NCI-H187 (cell line): Measurements from ENCODE around the gene IFT25.

Source experiments
- DNase-seq, 2 experiments: peaks; one replicate each; lab custom pipeline; 2025; lab: John Stamatoyannopoulos, UW

IFT25 gene

GRCh38 chr1:53927376-53927881, 18.1 kb downstream of the IFT25 start:
- DNase-seq = no peak

- DNase-seq = no peak
Measured at GRCh38 chr1:53919675-53920066, 25.8 kb downstream of the IFT25 start.

GRCh38 chr1:53918343-53918742, 27.2 kb downstream of the IFT25 start:
- DNase-seq = no peak

- no peak for DNase-seq
Measured at GRCh38 chr1:53913352-53914033, 32.0 kb downstream of the IFT25 start.

GRCh38 chr1:53911442-53911841, 34.1 kb downstream of the IFT25 start:
- DNase-seq = no peak

GRCh38 chr1:53909946-53910345, 35.6 kb downstream of the IFT25 start:
- DNase-seq = no peak

DNA sequence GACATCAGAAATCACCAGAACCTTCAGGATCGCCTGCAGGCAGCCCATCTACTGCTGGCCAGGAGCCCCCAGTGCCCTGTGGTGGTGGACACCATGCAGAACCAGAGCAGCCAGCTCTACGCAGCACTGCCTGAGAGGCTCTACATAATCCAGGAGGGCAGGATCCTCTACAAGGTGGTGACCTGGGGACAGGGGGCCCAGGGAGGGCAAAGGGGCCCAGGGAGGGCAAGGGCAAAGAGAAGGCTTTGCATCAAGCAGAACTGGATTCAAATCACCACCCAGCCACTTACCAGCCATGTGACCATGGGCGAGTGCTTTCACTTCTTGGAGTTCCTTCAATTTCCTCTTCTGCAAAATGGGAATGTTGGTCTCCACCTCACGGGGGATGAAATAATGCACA, 39.4 kb downstream of the IFT25 start:
- no peak for DNase-seq

- DNase-seq = no peak
Measured at GRCh38 chr1:53905509-53905908, 40.0 kb downstream of the IFT25 start.

DNA sequence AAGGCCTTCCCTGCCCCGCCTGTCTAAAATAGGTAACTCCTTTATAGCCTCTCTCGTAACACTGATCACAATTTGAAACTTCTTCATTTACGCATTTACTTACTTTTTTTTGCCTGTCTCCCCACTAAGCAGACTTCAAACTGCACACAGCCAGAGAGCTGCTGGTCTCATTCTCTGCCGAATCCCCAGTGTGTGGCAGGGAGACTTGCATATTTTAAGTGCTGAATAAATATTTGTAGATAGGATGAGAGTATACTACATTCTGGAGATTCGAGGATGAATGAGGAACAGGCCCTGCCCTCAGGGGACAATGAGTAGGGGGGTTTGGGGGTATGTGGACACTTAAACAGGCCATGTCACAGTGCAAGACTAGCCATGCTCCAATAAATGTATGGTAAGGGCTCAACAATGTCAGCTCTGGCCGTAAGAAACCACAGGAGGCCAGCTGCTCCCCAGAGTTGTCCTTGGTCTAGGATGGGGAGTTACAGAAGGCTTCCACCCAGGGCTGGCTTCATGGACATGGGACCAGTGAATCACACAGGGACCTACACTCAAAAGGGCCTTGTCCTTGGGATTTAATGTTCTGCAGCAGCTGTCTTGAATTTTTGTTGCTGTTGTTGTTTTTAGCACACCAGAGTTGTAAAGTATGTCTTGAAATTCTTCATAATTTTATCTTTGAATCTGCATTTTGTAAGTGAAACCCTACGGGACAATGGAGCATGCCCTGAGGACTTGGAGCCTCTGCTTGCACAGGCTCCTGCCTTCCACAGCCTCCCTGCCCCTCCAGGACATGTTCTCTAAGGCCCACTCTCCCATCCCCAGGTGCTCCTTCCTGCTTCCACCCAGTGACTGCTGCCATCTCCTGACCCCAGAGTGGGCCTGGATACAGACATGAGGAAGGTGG, 43.0 kb downstream of the IFT25 start:
- DNase-seq = no peak

- no peak for DNase-seq
Measured at GRCh38 chr1:53899708-53900107, 45.8 kb downstream of the IFT25 start.

DNA sequence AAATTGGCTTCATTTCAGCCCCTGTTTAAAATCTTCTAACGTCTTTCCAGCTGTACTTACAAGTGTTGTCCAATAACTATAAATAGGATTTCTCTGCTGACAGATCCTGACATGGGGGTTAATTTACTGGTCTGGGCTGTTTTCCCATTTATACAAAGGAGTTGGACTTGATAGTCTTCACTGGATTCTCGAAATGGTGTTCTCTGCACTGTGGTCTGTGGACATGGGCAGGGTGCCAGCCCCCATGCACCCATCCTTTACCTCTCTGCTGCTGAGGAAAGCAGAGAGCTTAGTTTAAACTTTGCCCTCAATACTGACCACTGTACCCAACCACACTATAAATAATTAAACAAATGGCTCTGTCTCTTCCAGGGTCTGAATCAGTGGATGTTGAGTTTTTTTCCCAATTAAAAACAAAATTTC, 46.3 kb downstream of the IFT25 start:
- no peak for DNase-seq

DNA sequence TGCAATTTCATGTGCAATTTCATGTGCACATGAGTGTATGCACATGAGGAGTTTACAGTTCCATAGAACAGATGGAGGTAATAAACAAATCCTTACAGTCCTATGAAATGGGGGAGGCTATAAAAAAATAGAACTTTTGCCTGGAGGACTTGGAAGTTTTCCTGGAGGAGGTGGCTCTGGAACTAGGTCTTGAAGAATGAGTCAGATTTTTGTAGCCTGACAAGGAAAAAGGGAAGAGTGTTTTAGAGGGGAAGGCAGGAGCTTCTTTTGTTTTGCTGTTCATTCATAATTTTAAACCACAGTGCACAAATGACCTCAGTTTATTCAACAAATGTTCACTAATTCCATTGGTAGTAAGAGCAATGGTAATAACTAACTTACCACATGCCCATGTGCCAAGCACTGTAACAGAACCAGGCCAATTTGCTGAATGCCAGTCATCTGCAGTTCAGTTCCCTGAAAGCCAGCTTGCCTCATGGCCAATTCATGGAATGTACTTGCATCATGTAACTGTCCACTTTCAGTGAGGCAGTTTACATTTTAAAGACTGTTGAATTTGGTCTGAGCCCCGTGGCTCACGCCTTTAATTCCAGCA, 48.8 kb downstream of the IFT25 start:
- DNase-seq = no peak

- no peak for DNase-seq
Measured at GRCh38 chr1:53895421-53895820, 50.1 kb downstream of the IFT25 start.

GRCh38 chr1:53894644-53895043, 50.9 kb downstream of the IFT25 start:
- no peak for DNase-seq

DNA sequence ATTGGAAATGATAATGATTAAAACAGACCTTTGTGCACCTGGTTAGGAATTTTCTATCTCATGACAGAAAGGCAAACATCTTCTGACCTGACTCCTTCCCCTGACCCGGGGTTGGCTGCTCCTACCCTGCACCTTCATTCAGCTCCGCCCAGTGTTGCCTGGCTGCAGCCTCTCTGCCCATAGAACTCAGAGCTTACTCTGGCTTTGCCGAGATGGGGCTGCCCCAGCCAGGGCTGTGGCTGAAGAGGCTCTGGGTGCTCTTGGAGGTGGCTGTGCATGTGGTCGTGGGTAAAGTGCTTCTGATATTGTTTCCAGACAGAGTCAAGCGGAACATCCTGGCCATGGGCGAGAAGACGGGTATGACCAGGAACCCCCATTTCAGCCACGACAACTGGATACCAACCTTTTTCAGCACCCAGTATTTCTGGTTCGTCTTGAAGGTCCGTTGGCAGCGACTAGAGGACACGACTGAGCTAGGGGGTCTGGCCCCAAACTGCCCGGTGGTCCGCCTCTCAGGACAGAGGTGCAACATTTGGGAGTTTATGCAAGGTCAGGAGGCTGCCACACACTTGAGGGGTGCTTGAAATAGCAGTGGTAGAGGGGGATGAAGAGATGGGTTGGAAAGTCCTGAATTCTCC, 51.4 kb downstream of the IFT25 start, which contains the start of gene DIO1:
Gene DIO1 (plus strand): TSS at position 189 of the 638 bp plus-strand sequence. CDS start 24 bp downstream, at position 213.
- DNase-seq = no peak

GRCh38 chr1:53892911-53893310, 52.6 kb downstream of the IFT25 start:
- no peak for DNase-seq

- DNase-seq = no peak
Measured at GRCh38 chr1:53891678-53892077, 53.8 kb downstream of the IFT25 start.

DNA sequence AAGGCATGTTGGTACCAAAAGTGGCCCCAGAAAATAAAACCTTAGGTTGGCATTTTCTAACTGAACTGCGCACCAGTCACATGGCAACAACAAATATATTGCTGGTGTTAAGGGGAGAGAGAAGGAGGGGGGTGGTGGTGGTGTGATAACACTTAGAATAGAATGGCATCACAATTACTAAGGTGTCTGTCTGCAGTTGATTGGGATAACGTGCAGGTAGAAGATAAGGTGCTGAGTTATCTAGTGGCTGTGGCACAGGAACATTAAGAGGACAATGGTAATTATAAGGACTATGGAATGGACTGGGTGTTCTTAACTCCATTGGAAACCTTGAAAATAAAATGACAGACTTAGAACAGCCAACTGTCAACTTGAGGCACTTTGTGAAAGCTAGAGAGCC, 54.5 kb downstream of the IFT25 start:
- no peak for DNase-seq

DNA sequence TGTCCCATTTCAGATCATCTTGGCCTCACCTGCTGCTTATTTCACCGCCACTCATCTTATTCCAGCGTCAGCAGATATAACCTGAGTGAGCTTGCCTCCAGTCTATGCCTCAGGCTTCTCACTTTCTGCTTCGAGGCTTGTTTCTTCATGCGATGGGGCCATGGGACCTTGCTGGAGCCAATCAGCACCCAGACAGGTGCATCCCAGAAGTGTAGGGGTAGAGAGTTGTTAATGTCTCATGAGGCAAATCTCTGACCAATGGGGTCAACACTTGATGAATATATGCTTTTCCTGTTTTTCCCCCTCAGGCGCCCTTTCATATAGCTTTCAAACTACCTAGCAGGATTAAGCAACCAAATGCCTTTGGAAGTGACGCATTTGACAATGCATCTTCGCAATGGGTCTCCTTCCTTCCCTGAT, 55.0 kb downstream of the IFT25 start:
- DNase-seq = no peak

GRCh38 chr1:53889304-53890298, 55.9 kb downstream of the IFT25 start, which contains the start of gene YIPF1:
YIPF1 (minus strand) TSS chr1:53889797; CDS start chr1:53888937, 860 bp downstream.
- DNase-seq = peak; percentile 68 to 80

DNA sequence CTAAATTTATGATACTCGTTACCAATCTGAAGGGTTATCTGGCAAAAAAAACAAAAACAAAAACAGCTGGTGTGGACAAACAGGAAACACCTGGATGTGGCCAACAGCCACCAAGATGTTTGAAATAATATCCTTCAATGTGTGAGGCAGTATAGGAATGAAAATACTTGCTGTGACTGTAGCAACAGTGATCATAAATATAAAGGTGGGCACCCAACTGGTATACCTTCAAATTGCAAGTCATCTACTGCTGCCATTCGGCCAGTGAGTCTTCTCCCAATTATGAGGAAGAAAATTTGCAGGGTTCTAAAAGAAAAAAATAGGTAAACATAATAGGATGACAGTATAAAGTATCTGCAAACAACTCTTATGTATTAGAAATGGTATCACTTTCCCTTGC, 56.8 kb downstream of the IFT25 start:
- DNase-seq = no peak
